HG03045 (cell line): ENCODE results near the gene RPTOR.
A peak's percentile ranks its signal among the peaks of the same experiment; 100 is the strongest.

Experiments
- ATAC-seq: cut with Tn5 transposase; IDR thresholded peaks from one replicate; pipeline ENCODE4 v1.9.1; 2021; ENCODE audit warnings: mild to moderate bottlenecking, moderate library complexity; ENCODE audit not compliant: unreplicated experiment

Gene RPTOR

GRCh38 chr17:80886641-80887573 is 342.3 kb downstream of the RPTOR start:
- ATAC-seq = no peak

GRCh38 chr17:80887639-80888175 is 343.1 kb downstream of the RPTOR start:
- no peak for ATAC-seq

- ATAC-seq = no peak
Observed at GRCh38 chr17:80888276-80889160, 343.9 kb downstream of the RPTOR start.

- ATAC-seq = no peak
Observed at GRCh38 chr17:80889231-80890195, 344.9 kb downstream of the RPTOR start.

DNA sequence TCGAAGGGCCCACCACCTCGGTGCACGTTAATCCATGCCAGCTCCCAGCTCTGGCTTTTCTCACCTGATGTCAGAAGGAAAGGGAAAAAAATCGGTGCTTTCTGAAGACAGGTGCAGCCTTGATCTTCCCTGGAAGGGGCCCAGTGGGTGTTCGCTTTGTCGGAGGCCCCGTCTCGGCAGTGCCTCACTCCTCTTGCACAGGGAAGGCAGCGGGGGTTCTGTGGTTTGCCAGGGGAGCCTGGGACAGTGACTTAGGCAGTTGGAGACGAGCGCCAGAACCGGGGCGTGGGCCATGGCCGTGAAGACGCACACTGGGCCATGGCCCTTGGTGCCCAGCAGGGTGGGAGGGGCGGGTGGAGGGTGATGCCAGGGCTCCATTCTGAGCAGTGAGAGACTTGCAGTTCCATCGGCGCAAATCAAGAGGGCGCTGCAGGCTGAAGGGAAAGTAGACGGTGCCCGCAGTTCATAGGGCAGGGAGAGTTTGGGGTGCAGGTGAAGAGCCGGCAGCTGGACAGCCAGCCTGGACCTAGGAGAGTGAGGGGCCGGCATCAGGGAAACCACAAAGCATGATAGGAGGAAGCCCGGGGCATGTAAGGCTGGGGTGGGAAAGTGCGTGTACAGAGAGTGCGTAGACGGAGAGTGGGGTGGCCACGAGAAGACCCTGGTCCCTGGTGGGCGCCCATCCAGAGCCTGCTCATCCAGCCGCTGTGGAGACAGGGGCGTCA is 345.7 kb downstream of the RPTOR start:
- ATAC-seq = no peak

- no peak for ATAC-seq
Observed at GRCh38 chr17:80890921-80891396, 346.3 kb downstream of the RPTOR start.

- ATAC-seq = peak; percentile 43
Observed at GRCh38 chr17:80891397-80892018, 346.9 kb downstream of the RPTOR start.

DNA sequence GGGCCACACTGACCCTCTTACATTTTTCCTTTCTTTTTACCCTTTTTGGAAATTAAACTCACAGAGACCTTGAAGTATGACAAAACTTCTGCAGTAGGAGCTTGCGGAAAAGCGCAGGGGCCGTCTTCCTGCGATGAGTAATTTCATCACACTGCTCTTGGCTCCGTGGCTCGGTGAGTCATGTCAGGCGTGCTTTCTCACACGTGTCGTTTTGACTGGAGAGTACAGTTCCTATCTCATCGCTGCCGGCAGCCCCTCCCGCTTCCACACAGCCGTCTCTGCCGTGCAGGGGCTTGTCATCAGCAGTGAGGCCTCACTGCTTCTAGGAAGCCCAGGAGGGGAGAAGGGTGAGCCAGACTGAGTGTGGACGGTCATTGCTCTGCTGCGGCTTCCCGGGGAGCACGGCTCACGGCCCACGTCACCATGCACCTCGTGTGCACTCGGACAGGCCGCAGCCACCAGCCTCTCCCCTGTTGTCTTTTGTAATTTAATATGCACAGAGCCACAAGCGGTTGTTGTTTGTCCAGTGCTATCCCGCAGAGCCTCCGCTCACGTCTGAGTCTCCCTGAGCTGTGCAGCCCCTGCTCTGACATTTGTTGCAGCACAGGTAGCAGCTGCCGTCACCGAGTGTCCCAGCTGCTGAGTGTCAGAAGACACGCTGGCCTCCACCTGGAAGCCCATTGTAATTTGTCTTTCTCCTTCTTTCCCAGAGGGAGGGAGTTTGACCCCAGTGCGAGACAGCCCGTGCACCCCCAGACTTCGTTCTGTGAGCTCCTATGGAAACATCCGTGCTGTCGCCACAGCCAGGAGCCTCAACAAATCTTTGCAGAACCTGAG is 347.6 kb downstream of the RPTOR start:
- peak; percentile 71 for ATAC-seq

- no peak for ATAC-seq
Observed at GRCh38 chr17:80892900-80893603, 348.4 kb downstream of the RPTOR start.

DNA sequence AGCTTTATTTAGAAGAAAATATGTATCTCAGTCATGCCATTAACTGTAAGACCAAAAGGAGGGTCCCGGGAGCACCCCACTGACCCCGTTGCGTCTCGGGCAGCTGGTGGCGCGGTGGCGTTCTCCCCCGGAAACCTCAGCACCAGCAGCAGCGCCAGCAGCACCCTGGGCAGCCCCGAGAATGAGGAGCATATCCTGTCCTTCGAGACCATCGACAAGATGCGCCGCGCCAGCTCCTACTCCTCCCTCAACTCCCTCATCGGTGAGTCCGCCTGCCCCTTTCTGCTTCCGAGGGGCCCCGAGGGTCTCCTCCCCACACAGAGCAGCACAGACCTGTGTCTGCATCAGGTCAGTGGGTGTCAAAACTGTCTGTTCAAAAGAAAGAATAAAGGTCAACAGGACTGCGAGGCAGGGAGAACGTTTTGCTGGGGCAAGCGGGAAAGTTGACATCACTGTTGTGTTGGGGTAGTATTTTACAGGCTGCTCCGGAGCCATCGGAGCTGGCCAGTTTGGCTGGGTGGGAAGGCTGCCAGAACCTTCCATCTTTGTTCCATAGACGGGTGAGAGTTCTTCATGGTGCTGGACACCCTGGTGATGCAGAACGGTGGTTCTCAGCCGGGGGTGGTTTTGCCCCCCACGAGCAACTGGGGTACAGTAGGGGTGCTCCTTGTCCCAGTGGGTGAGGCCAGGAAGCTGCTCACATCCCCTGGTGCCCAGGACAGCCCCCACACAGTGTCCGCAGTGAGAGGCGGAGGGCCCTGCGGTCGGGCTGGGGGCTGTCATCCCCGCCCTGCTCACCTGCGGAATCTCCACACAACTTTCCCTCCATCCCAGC is 349.2 kb downstream of the RPTOR start:
- ATAC-seq = no peak

GRCh38 chr17:80894439-80894721 is 349.7 kb downstream of the RPTOR start:
- no peak for ATAC-seq

GRCh38 chr17:80894726-80895125 is 350.1 kb downstream of the RPTOR start:
- no peak for ATAC-seq

GRCh38 chr17:80895366-80895765 is 350.7 kb downstream of the RPTOR start:
- no peak for ATAC-seq

- no peak for ATAC-seq
Observed at GRCh38 chr17:80898716-80899115, 354.1 kb downstream of the RPTOR start.

- no peak for ATAC-seq
Observed at GRCh38 chr17:80899402-80900268, 355.0 kb downstream of the RPTOR start.

DNA sequence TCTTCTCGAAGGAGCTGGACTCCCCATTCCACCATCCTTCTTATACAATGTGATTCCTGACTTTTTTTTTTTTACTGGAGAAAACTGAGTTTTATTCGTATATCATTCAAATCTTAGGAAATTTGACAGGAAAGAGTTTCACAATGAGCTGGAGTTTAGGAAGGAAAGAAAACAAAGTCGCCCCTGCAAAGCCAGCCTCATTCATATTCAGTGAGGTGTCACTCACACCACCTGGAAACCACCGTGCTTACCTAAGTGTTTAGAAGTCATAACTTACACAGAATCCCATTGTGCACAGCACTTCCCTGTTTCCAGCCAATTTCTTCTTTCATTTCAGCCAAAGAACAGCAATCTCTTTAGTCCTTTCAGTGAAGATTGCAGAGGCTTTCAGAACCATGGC is 356.7 kb downstream of the RPTOR start:
- ATAC-seq = no peak
